PC-9 (cell line): ENCODE measurements around the gene PPP1R3G. TPM values are rescaled to one million over a fixed set of nuclear protein-coding genes. Genes with fewer than 3 reads are reported as not detected.

ENCODE experiments used
- BruUV-seq: library from RNA; stranded (reverse); fragments of 400-500 nt; replicated peaks from 2 replicates; lab custom pipeline; 2021; lab: Mats Ljungman, UMichigan
- CTCF ChIA-PET: fragments of 300-600 bp; sonication (Branson Sonifier 250); formaldehyde crosslinking; loops from one replicate; lab custom pipeline; 2022; ENCODE audit warnings: antibody characterized with exemption; lab: Charles Lee
- POLR2A ChIA-PET: fragments of 300-600 bp; sonication (Branson Sonifier 250); formaldehyde crosslinking; loops from one replicate; lab custom pipeline; 2022; ENCODE audit warnings: antibody characterized with exemption; ENCODE audit not compliant: unreplicated experiment; lab: Charles Lee
- DNase-seq, 2 experiments: peaks; one replicate each; pipeline versions ENCODE4 v3.0.0 to v3.0.0-alpha.2; 2015 to 2022; ENCODE audit warnings: mixed read lengths in 1 of 2
- H2AFZ ChIP-seq: fragments of 200-600 bp; sonication (generic); 2 replicates; pipeline ENCODE4 v1.8.1; 2017; ENCODE audit warnings: antibody characterized with exemption
- H3F3A ChIP-seq: fragments of 200-600 bp; sonication (generic); 2 replicates; pipeline ENCODE4 v1.8.1; 2017; ENCODE audit warnings: antibody characterized with exemption, mild to moderate bottlenecking, low read depth; ENCODE audit not compliant: insufficient read depth
- H3K27ac ChIP-seq: fragments of 200-600 bp; sonication (generic); 2 replicates; pipeline ENCODE4 v1.6.1; 2016; ENCODE audit warnings: mixed run types
- H3K27me3 ChIP-seq: fragments of 200-600 bp; sonication (generic); 2 replicates; pipeline ENCODE4 v1.6.1; 2016; ENCODE audit warnings: low read depth, mixed run types; ENCODE audit not compliant: insufficient read depth
- H3K36me3 ChIP-seq: fragments of 200-600 bp; sonication (generic); 2 replicates; pipeline ENCODE4 v1.6.1; 2016; ENCODE audit warnings: low read depth, mixed run types
- H3K4me1 ChIP-seq: fragments of 200-600 bp; sonication (generic); replicated peaks from 2 replicates; pipeline ENCODE4 v1.6.1; 2016; ENCODE audit warnings: mixed run types; ENCODE audit not compliant: insufficient read depth
- H3K4me2 ChIP-seq: fragments of 200-600 bp; sonication (generic); 2 replicates; pipeline ENCODE4 v1.6.1; 2017; ENCODE audit warnings: mixed run types
- H3K4me3 ChIP-seq: fragments of 200-600 bp; sonication (generic); 2 replicates; pipeline ENCODE4 v1.6.1; 2016; ENCODE audit warnings: mixed run types
- H3K79me2 ChIP-seq: fragments of 200-600 bp; sonication (generic); 2 replicates; pipeline ENCODE4 v1.6.1; 2017; ENCODE audit warnings: low read depth, mixed run types
- H3K9me2 ChIP-seq: fragments of 200-600 bp; sonication (generic); 2 replicates; pipeline ENCODE4 v1.8.1; 2017; ENCODE audit warnings: mild to moderate bottlenecking; ENCODE audit not compliant: insufficient read depth
- H3K9me3 ChIP-seq: fragments of 200-600 bp; sonication (generic); 2 replicates; pipeline ENCODE4 v1.8.1; 2016; ENCODE audit warnings: low read depth; ENCODE audit not compliant: insufficient read depth
- H4K20me1 ChIP-seq: fragments of 200-600 bp; sonication (generic); 2 replicates; pipeline ENCODE4 v1.8.1; 2017; ENCODE audit not compliant: insufficient read depth
- EZH2 ChIP-seq: fragments of 200-600 bp; sonication (generic); IDR thresholded peaks from 2 replicates; pipeline ENCODE4 v1.8.0; 2017; ENCODE audit warnings: antibody characterized with exemption, low read depth
- intact Hi-C: fragments of 100-400 bp; cut with micrococcal nuclease; formaldehyde crosslinking; loops from one replicate; pipeline ENCODE4 v1.10.0; 2022; ENCODE audit not compliant: unreplicated experiment
- total RNA-seq: library from RNA; stranded (reverse); gene quantifications from 2 replicates; pipeline ENCODE4 v1.2.3, GENCODE V29; 2021
- TF ChIP-seq, protein P1 (sequence below): fragments of 200-600 bp; sonication (generic); conservative IDR thresholded peaks from 2 replicates; pipeline ENCODE4 v1.6.1; 2017; ENCODE audit warnings: mixed run types, antibody characterized with exemption, mild to moderate bottlenecking, moderate library complexity

The PPP1R3G gene
- total RNA-seq, 1 experiment from 2014 or later, result 1.1 TPM

DNA sequence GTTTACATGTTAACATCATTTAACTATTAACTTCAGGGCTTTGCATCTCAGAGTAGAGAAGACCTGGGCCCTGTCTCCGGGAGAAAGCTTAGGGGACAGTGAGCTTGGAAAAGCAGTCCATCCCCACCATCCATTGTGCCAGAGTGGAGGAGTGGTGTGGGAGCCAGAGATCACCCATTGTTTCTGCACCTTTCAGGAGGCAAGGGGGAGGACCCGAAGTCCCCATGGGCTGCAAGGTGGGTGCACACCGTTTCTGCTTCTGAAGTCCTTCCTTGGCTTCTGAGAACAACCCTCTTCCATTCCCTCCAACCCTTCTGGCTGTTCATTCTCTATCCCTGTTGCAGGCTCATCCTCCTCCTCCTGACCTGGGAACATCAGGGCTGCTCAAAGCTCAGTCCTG is 4.0 kb upstream of the PPP1R3G start:
- H3K4me3 ChIP-seq, result no peak overlapping the region
- CTCF ChIA-PET, result no interaction called here
- no peaks in the 10 kb centered on the region for H4K20me1 ChIP-seq
- H3K27ac ChIP-seq, result no peak overlapping the region
- TF ChIP-seq, protein P1, sequence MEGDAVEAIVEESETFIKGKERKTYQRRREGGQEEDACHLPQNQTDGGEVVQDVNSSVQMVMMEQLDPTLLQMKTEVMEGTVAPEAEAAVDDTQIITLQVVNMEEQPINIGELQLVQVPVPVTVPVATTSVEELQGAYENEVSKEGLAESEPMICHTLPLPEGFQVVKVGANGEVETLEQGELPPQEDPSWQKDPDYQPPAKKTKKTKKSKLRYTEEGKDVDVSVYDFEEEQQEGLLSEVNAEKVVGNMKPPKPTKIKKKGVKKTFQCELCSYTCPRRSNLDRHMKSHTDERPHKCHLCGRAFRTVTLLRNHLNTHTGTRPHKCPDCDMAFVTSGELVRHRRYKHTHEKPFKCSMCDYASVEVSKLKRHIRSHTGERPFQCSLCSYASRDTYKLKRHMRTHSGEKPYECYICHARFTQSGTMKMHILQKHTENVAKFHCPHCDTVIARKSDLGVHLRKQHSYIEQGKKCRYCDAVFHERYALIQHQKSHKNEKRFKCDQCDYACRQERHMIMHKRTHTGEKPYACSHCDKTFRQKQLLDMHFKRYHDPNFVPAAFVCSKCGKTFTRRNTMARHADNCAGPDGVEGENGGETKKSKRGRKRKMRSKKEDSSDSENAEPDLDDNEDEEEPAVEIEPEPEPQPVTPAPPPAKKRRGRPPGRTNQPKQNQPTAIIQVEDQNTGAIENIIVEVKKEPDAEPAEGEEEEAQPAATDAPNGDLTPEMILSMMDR, result no peak
- TF ChIP-seq EZH2, result no peak
- H3K79me2 ChIP-seq, result no peaks in the 10 kb centered on the region
- POLR2A ChIA-PET, result no interaction called here
- H3F3A ChIP-seq, result peaks cover 11% of the 10 kb centered on the region
- no peak overlapping the region for H3K4me2 ChIP-seq
- H3K4me1 ChIP-seq, result peaks cover 16% of the 10 kb centered on the region
- H2AFZ ChIP-seq, result no peak overlapping the region
- no TSS peak for BruUV-seq
- no peaks in the 10 kb centered on the region for H3K27me3 ChIP-seq
- intact Hi-C loops, result loop anchor here (5.0 kb wide), 1 partner anchor 139 kb away; no protein-coding TSS in a partner anchor
- H3K36me3 ChIP-seq, result no peaks in the 10 kb centered on the region
- H3K9me2 ChIP-seq, result no peaks in the 10 kb centered on the region
- no peaks in the 10 kb centered on the region for H3K9me3 ChIP-seq
- DNase-seq, result no peak

DNA sequence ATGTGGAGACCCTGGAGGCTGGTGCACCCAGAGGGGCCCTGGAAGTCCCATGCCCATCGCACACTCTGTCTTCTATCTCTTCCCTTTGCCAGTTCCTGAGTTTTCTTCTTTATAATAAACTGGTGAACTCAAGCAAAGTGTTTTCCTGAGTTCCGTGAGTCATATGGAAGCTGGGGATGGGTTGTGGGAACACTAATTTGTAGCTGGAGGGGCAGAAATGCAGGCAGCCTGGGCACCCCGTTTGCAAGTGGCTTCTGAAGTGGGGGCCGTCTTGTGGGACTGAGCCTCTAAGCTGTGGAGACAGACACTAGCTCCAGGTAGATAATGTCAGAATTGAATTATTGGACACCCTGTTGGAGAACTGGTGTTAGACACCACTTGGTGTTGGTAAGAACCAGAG is 3.2 kb upstream of the PPP1R3G start:
- no peak overlapping the region for H3K4me3 ChIP-seq
- H3K9me3 ChIP-seq, result no peaks in the 10 kb centered on the region
- no peaks in the 10 kb centered on the region for H3K36me3 ChIP-seq
- H3F3A ChIP-seq, result peaks cover 11% of the 10 kb centered on the region
- TF ChIP-seq, protein P1, result no peak
- no peak for TF ChIP-seq EZH2
- BruUV-seq, result no TSS peak
- peaks cover 16% of the 10 kb centered on the region for H3K4me1 ChIP-seq
- peak overlapping the region; percentile 53 for H3K27ac ChIP-seq
- intact Hi-C loops, result loop anchor here (1.0 to 5.0 kb wide), 4 partner anchors 43 to 140 kb away; partner anchors contain the start of gene RPP40
- H2AFZ ChIP-seq, result no peak overlapping the region
- ChIA-PET POLR2A (interaction anchor here (0.6 kb wide), 1 partner anchor 1414 kb away, joined by 6 read pairs; no protein-coding TSS in a partner anchor), CTCF (no interaction called here)
- DNase-seq, result no peak
- no peaks in the 10 kb centered on the region for H3K27me3 ChIP-seq
- H3K9me2 ChIP-seq, result no peaks in the 10 kb centered on the region
- peak overlapping the region; percentile 37; the same call in 1 of the 2 replicates for H3K4me2 ChIP-seq
- H4K20me1 ChIP-seq, result no peaks in the 10 kb centered on the region
- no peaks in the 10 kb centered on the region for H3K79me2 ChIP-seq

DNA sequence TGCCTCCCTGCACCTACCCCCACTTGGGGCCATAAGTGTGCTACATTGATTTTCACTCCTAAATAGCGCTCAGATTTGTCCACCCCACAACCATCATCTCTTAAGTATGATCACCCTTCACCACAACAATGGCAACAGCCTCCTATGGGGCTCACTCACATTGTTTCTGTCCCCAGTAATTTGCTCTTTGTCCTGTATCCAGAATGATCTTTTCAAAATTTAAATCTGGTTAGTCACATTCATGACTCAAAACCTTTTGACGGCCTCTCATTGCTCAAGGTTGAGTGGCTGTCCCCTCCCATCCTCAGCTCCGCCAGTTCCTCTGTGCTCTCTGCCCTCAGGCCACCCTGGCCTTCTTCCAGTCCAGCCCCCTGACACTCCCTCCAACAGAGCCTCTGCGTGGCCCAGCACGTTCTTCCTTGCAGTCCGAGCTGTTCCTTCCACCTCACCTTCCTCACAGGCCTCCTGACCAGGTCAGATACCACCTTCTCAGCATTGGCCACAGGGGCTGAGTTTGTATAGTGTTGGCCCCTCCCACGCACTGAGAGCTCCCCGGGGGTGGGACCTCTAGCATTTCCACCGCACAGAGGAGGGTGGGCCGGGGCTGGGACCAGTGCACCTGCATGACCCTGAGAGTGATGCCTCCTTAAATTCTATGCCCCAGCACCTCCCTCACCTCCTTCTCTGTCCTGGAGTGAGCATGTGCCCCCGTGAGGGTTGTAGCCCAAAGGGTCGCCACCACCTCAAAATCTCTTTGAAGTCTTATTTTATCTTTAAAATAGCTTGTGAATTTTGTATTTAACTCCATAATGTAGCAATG is 2.4 kb upstream of the PPP1R3G start:
- Histone ChIP-seq H3K9me3 (no peaks in the 10 kb centered on the region), H3K4me1 (peaks cover 16% of the 10 kb centered on the region), H3K4me3 (no peak overlapping the region), H2AFZ (no peak overlapping the region), H3K4me2 (peak overlapping the region; percentile 43), H3F3A (peaks cover 11% of the 10 kb centered on the region), H3K27me3 (no peaks in the 10 kb centered on the region), H3K9me2 (no peaks in the 10 kb centered on the region), H3K36me3 (no peaks in the 10 kb centered on the region), H4K20me1 (no peaks in the 10 kb centered on the region), H3K27ac (peak overlapping the region; percentile 53), H3K79me2 (no peaks in the 10 kb centered on the region)
- no TSS peak for BruUV-seq
- peak; percentile 94 to 98 for DNase-seq
- no peak for TF ChIP-seq EZH2
- TF ChIP-seq, protein P1, result no peak
- intact Hi-C loops, result loop anchor here (1.0 to 5.0 kb wide), 4 partner anchors 43 to 140 kb away; partner anchors contain the start of gene RPP40
- ChIA-PET CTCF (interaction anchor here (0.7 to 0.8 kb wide), 2 partner anchors 53 to 56 kb away, joined by 5 to 10 read pairs; no protein-coding TSS in a partner anchor), POLR2A (interaction anchor here (0.6 to 0.7 kb wide), 4 partner anchors 141 to 1415 kb away, joined by 3 to 12 read pairs (median 5); no protein-coding TSS in a partner anchor)
